Fibroblast of pulmonary artery (primary cell): ENCODE data around the gene BIRC6.

Experiments
- DNase-seq: peaks from one replicate; pipeline ENCODE4 v3.0.0-alpha.2; 2010; ENCODE audit warnings: low read depth
- H3K4me3 ChIP-seq: replicated peaks from 2 replicates; pipeline ENCODE4 v1.5.1; 2011; ENCODE audit warnings: low read depth, mild to moderate bottlenecking, control low read depth, low read length, moderate library complexity
- TF ChIP-seq, protein P1 (sequence below): IDR thresholded peaks from 2 replicates; pipeline ENCODE4 v1.5.1; 2011; ENCODE audit warnings: mild to moderate bottlenecking, control low read depth, low read length, inconsistent platforms; ENCODE audit errors: missing control alignments

Gene BIRC6

DNA sequence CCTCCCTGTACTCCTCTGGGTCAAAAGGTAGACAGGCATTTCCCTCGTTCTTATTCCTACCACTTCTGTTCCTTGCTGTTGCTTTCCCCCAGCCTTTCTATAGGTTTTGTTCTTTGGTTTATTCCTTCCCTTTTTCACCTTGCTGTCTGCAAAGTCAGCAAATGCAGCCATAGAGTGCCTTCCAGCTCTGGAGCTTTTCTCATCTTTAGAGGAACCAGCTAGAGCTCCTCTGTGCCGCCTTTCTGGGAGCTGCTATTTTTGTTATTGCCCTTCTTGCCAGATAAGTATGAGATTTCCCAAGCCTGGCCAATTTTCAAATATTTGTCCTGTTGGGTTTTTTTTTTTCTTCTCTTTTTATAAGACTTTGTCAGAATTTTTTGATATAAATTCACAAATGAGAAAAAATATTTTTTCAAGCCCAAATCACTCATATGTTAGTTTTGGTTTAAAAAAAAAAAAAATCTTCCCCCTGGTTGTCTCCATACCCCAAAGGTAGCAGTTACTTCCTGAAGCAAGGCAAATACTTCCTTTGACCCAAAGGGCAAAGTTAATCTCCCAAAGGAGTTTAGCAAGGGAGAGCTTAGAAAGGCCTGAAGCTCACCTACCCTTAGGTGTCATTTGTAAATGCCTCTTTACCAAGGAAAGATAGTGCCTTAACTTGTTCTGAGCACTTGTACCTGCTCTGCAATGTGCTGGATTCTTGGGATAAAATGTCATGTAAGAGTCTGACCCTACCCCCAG is 265.9 kb downstream of the BIRC6 start:
- TF ChIP-seq, protein P1, sequence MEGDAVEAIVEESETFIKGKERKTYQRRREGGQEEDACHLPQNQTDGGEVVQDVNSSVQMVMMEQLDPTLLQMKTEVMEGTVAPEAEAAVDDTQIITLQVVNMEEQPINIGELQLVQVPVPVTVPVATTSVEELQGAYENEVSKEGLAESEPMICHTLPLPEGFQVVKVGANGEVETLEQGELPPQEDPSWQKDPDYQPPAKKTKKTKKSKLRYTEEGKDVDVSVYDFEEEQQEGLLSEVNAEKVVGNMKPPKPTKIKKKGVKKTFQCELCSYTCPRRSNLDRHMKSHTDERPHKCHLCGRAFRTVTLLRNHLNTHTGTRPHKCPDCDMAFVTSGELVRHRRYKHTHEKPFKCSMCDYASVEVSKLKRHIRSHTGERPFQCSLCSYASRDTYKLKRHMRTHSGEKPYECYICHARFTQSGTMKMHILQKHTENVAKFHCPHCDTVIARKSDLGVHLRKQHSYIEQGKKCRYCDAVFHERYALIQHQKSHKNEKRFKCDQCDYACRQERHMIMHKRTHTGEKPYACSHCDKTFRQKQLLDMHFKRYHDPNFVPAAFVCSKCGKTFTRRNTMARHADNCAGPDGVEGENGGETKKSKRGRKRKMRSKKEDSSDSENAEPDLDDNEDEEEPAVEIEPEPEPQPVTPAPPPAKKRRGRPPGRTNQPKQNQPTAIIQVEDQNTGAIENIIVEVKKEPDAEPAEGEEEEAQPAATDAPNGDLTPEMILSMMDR: no peak
- no peak for DNase-seq
- no peak overlapping the region for H3K4me3 ChIP-seq

DNA sequence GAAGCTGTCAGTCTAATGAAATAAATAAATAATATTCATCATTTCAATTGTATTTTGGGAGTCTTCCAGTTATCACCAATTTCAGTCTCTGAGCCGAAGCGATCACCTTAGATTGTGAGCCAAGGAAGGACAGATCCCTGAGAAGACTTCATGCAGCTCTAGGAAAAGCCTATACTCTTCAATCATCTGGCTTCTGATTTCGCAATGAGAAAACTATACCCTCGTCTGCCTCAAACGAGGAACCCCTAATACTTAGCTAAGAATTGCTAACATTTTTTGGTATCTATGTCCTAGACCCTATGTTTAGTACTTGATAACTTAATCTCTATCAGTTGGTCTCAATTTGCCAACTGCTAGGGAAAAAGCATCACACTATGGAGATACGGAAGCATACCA is 266.5 kb downstream of the BIRC6 start:
- TF ChIP-seq, protein P1: no peak
- no peak for DNase-seq
- no peak overlapping the region for H3K4me3 ChIP-seq

DNA sequence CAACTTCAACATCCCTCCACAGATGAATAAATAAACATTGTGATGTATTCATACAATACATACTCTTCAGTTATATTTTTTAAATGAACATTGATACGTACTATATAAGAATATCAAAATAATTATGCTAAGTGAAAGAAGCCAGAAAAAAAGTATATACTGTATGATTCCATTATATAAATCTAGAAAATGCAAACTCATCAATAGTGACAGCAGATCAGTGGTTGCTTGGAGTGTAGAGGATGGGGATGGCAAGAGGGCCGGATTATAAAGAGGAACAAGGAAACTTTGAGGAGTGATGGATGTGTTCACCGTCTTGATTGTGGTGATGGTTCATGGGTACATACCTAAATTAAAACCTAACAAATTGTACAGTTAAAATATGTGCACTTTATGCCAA is 268.0 kb downstream of the BIRC6 start:
- no peak overlapping the region for H3K4me3 ChIP-seq
- TF ChIP-seq, protein P1: no peak
- DNase-seq: no peak

DNA sequence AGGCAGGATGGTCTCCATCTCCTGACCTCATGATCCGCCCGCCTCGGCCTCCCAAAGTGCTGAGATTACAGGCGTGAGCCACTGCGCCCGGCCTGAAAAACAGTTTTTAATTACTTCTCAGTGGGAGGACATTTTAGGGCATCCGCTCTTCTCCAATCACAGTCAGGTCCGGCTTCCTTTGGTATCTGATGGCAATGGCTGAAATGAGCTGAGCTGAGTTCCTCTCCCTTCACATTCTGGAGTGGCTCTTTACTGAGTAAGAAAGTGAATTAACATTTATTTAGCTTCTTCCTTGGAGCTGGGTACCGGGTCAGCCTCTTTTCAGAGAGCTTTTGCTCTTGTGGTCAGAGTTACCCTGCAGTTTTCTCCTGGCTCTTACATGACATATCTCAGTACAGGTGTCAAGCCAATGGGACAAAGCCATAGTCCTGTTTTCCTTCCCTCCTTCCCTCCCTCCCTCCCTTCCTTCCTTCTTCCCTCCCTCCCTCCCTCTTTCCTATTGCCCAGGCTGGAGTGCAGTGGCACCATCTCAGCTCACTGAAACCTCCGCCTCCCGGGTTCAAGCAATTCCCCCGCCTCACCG is 269.9 kb downstream of the BIRC6 start:
- no peak for DNase-seq
- no peak overlapping the region for H3K4me3 ChIP-seq
- TF ChIP-seq, protein P1: no peak

DNA sequence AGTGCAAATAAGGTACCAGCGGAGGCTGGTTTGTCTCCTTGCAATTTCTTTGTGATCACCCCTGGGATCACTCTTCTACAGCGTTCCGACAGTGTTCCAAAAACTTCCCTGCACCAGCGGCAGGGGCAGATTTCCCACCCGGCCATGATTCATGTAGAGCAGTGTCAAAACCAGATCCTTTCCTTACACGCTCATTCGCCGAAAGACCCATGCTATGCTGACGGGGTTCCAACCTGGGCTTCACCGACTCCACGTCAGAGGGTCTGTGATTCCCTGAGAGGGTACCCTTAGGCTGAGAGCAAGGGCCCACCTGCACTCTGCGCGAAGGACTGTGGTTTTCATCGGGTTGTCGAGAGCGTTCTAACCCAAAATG is 270.6 kb downstream of the BIRC6 start:
- DNase-seq: peak; percentile 53
- peak overlapping the region; percentile 100 for H3K4me3 ChIP-seq

DNA sequence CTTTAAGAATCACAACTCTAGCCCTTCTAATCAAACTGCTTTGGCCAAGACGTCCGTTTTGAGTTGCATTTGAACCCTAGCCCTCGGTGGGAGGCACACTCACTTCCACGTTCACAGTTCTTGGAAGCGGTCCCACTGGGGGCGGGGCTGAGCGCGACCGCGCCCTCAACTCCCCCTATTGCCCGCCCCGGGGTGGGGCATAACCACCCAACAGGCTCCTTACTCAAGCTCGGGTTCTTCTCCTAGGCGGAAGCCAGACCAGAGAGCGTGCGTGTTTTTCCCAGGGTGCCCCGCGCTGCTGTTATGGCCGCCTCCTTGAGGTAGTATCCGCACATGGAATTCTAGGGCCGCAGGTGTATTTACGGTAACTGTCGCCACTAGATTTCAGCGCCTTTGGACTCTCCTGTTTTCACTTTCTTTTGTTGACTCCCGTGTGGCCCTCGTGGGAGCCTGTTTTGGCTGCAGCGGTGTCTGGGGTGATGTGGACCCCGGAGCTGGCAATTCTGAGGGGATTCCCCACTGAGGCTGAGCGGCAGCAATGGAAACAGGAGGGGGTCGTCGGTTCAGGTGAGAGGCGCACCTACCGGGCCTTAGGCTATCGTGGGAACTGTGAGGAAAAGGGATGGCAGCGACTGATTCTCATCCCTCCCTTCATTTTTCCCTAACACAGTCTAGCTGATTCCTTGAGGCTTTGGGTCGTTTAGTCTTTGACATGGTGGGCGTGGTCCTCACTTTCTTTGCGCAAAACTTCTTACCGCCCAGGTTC is 271.2 kb downstream of the BIRC6 start, which contains the start of gene TTC27:
TSS of gene TTC27 (plus strand) at position 237 of the 766 bp plus-strand sequence. CDS start at position 480, 243 bp downstream.
- H3K4me3 ChIP-seq: peak within 1 kb of the TSS; percentile 100
- peak; percentile 95 for DNase-seq
- TF ChIP-seq, protein P1: no peak

More for the DNA sequence above, 270.6 kb downstream of the BIRC6 start:
- TF ChIP-seq, protein P1: peak; percentile 38
